Umbilical cord (tissue), 2 donors: ENCODE results near the gene BSN. TPM values are rescaled to one million over a fixed set of nuclear protein-coding genes. Genes with fewer than 3 reads are reported as not detected.

Experiments
- DNase-seq: peaks from one replicate; pipeline ENCODE4 v3.0.0-alpha.2; 2015; ENCODE audit warnings: low spot score
- total RNA-seq: library from RNA; depleted of rRNA; stranded (reverse); fragments of >200 nt; gene quantifications from one replicate; pipeline ENCODE4 v1.2.3, GENCODE V29; 2014; ENCODE audit warnings: low replicate concordance; ENCODE audit not compliant: insufficient read depth

The BSN gene, protein sequence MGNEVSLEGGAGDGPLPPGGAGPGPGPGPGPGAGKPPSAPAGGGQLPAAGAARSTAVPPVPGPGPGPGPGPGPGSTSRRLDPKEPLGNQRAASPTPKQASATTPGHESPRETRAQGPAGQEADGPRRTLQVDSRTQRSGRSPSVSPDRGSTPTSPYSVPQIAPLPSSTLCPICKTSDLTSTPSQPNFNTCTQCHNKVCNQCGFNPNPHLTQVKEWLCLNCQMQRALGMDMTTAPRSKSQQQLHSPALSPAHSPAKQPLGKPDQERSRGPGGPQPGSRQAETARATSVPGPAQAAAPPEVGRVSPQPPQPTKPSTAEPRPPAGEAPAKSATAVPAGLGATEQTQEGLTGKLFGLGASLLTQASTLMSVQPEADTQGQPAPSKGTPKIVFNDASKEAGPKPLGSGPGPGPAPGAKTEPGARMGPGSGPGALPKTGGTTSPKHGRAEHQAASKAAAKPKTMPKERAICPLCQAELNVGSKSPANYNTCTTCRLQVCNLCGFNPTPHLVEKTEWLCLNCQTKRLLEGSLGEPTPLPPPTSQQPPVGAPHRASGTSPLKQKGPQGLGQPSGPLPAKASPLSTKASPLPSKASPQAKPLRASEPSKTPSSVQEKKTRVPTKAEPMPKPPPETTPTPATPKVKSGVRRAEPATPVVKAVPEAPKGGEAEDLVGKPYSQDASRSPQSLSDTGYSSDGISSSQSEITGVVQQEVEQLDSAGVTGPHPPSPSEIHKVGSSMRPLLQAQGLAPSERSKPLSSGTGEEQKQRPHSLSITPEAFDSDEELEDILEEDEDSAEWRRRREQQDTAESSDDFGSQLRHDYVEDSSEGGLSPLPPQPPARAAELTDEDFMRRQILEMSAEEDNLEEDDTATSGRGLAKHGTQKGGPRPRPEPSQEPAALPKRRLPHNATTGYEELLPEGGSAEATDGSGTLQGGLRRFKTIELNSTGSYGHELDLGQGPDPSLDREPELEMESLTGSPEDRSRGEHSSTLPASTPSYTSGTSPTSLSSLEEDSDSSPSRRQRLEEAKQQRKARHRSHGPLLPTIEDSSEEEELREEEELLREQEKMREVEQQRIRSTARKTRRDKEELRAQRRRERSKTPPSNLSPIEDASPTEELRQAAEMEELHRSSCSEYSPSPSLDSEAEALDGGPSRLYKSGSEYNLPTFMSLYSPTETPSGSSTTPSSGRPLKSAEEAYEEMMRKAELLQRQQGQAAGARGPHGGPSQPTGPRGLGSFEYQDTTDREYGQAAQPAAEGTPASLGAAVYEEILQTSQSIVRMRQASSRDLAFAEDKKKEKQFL (N-terminal part only)
- total RNA-seq, result 0.96 TPM

DNA sequence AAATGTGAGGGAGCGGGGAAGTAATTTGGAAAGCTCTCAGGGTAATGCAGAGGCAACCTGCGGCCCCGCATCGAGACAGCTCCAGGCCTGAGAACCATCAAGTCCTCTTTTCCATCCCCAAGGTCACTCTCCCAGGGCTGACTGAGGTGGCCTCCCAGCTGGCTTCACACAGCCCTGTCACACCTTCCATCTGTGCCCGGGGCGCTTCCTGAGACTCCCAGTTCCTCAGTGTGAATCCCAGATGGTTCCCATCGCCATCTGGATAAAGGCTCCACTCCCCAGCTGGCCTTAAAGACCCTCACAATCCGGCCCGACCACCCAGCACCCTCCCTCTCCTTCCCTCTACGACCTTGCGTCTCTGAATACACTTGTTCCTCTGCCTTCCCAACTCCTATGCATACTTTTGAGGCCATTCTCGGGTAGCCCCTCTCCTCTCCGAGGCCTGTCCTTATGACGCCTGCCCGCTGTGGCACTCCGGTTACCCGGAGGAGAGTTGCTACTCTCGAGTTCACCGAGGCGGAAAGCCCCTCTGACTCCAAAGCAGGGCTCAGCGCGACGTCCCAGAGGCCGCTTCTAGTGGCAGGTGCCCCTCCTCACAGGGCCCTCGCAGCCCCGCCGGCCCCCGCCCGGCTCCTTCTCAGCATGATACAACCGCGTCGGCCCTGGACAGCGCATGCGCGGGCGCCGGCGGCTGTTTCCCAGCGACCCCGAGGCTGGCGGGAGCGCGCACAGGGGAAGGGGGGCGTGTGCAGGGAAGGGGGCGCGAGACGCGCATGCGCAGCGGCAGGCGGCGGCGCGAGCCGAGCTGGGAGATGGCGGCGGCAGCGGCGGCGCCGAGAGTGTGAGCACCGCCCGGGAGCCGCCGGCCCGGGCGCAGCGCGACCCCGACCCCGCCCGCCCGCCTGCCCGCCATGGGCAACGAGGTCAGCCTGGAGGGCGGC lies at the start of gene BSN:
Gene BSN (plus strand): TSS at position 786 of the 941 bp plus-strand sequence. CDS start 126 bp downstream, at position 912.
- peak; percentile 95 for DNase-seq

DNA sequence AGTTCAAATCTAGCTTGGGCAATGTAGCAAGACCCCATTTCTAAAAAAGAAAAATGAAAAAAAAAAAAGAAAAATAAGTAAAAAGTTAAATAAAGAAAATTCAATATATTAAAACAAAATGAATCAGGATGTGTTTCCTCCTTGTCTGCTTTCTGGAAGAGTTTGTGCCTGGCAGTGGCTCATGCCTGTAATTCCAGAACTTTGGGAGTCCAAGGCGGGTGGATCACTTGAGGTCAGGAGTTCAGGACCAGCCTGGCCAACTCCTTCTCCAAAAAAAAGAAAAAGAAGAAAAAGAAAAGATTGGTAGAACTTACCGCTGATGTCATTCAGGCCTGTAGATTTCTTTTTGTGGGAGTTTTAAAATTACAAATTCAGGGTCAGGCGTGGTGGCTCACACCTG lies 47.4 kb upstream of the BSN start:
- peak; percentile 56 for DNase-seq

DNA sequence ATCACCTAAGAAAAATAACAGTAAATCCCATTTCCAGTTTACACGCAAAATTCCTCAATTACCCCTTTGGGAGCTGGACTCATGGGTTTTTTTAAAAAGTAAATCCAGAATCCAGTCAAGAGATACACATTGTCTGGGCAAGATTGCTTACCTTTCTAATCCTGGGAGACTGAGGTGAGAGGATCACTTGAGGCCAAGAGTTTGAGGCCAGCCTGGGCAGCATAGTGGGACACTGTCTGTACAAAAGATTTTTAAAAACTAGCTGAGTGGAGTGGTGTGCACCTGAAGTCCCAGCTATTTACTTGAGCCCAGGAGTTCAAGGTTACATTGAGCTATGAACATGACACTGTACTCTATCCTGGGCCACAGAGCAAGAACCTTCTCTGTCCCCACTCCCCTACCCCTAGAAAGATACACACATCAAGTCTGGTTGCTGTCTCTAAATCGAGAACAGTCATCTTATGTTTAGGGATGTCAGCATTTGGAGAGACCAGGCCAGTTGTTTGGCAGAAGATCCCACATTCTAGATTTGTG lies 45.2 kb upstream of the BSN start:
- DNase-seq, result no peak

DNA sequence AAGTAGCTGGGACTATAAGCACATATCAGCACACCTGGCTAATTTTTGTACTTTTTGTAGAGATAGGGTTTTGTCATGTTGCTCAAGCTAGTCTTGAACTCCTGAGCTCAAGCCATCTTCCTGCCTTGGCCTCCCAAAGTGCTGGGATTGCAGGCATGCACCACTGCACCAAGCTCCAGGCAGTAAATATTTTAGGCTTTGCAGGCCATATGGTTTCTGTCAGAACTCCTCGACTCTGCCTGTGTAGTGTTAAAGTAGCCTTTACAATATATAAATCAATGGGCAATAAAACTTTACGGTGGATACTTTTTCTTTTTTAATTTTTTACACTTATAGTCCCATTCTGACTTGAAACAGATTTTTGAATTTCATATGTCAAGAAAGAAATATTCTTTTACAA lies 42.6 kb upstream of the BSN start:
- peak; percentile 85 for DNase-seq

DNA sequence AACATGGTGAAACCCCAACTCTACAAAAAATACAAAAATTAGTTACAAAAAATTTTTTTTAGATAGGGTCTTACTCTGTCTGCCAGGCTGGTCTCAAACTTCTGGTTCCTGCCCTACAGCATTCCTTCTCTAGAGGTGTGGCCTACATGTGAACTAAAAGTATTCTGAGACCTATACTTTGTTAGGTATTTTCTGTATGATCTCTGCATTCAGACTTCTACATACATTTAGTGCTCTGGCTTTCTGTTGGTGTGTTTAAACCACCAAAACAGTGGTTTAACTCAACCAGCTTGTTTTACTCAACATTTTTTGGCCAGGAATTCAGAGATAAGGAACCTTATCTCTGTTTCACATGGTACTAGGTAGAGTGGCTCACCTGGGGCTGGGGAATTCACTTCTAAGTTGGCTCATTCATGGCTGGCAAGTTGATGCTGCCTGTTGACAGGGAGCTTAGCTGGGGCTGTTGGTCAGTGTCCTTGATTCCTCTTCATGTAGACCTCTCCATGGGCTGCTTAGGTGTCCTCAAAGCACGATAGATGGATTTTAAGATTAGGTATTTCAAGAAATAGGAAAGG lies 41.4 kb upstream of the BSN start:
- DNase-seq, result peak; percentile 49

DNA sequence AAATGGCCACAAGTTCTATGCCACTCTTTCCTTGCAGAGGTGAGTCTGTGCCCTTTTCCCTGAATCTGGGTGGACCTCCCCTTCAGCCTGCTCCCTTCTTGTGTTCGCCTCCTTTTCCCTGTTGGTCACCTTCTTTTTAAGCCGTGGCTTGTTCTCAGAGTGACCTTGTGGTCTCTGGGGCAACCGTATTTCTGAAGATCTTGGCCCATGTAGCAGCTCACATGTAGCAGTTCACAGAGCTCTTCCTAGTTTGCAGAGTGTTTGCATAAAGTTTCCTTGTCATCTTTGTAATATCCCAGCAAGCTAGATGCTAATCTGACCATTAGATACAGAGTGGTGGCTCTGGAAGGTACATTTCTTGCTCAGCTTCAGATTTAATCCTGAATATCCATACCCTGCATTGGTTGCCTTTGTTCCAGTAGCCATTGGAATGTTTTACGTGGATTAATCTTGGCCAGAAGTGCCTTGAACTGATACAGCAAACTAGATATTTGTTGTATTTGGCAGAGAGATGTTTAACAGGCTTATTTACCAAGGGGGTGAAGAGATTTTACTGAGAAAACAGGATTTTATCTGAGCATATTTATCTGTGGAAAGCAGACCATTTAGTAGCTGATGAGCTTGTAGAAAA lies 40.7 kb upstream of the BSN start:
- peak; percentile 89 for DNase-seq

DNA sequence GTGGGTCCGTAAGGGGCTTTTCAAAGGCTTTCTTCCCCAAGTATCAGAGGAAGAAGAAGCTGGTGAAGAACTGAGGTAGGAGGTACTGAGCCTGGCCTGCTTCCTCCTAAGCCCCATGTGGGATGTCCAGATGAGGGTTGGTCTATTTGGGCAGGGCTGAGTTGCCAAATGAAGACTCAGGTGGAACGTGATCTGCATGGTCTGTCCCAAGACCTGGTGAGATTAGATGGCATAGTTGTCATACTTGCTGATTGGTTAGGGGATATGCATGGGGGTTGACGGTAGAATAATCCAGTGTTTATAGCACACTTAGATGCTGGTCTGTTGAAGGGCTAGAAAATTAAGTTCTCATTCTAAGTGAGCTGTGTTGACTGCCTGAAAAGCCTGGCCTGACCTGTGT lies 36.3 kb upstream of the BSN start:
- DNase-seq, result no peak

DNA sequence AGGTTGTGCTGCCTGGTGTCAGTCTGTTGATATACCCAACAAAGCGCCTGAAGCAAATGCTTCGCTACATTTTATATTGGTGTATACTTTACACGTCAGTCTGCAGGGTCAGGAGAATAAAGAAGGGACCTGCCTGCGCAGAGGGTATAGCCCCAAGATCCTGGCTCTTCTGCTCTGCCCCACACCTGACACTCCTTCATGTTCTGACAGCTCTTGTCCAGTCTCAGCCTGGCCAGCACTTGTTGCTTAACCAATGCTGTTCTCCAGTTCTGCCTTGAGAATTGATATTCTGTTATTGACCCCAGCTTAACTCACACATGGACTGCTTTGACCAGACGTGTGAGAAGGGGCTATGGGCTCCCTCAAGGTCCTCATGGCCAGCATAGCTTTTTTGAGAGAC lies 35.8 kb upstream of the BSN start:
- no peak for DNase-seq

DNA sequence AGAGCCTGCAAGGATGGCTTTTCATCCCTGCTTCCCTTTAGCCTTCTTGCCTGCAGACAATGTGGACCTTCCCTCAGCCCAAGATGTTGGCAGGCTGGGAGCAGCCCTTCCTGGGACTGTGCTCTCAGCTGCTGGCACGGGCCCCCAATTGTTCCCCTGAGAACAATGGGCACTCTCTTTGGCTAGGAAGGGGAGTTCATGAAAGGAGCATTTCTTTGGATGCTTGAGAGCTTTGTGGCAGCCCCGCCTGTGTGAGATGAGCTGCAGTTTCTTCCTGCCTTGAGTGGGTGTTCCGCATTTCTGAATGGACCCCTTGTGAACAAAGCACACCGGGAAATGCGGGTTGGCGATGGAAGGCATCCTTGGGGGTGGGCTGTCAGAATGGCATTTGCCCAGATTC lies 35.0 kb upstream of the BSN start:
- DNase-seq, result no peak

DNA sequence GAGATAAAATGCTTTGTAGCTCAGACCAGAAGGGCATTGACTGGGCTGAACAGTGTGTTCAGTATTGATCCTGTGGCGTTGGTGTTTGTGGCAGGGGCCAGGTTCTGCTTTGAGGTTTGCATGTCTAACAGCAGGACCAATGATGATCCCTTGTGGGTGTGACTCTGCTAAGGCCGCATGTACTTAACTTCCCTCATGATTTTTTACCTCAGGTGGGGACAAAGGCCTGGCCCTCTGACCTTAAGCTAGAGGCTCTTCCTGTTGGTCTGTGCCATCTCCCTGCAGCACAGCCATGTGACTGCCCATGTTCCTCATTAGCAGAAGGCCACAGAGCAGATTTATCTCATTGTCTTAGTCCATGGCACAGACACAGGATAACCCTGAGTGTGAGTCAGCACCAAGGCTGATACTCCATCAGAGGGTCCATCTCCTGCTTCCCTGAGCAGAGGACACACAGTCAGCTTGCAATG lies 34.3 kb upstream of the BSN start:
- no peak for DNase-seq

DNA sequence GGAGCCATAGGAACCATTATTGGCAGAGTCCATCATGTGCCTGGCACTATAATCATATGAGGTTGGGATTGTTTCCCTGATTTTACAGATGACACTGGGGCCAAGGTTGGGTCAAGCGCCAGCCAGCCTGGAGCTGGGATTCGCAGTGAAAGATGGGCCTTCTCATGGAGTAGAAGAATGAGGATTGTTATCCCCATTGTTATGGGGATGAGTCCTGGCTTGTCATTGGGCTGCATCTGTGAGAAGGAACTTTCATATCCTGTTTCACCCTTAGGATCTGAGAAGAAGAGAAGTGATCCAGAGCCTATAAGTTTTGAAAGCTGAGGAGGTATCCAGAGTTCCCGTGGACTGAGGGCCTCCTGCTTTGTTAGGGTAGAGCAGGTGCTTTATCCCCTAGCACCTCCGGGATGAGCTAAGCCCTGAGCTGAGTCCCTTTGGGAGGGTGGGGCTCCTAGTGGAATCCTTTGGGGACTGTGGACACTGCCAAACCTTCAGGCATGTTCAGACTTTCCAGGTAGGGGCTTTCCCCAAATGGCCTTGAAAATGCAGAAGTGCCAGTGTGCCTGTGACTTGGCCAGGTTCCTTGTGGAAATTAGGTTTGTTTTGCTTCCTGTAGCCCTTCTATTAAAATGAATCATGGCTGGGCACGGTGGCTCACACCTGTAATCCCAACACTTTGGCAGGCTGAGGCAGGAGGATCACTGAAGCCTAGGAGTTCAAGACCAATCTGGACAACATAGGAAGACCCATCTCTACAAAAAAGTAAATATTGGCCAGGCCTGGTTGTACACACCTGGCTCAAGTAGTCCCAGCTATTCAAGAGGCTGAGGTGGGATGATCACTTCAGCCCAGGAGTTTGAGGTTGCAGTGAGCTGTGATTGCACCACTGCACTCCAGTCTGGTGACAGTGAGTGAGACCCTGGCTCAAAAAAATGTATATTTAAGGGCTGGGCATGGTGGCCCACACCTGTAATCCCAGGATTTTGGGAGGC lies 30.2 kb upstream of the BSN start:
- DNase-seq, result no peak

DNA sequence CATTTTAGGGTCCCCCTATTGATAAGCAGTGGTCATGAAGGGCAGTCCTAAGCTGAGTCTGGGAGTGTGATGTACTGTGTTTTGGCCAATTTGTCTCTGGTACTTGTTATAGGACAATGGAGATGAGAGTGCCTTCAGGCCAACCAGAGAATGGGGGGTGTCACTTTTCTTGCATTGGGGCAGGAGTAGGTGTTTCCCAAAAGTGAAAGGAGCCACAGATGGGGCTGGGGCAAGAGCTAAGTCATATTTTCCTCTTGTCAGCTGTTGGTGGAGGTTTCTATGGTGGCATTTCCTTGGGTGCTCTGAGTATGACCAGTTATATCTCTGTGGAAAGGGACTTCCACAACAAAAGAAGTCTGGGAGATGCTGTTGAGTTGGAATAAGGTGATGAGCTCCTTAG lies 24.7 kb upstream of the BSN start:
- no peak for DNase-seq

DNA sequence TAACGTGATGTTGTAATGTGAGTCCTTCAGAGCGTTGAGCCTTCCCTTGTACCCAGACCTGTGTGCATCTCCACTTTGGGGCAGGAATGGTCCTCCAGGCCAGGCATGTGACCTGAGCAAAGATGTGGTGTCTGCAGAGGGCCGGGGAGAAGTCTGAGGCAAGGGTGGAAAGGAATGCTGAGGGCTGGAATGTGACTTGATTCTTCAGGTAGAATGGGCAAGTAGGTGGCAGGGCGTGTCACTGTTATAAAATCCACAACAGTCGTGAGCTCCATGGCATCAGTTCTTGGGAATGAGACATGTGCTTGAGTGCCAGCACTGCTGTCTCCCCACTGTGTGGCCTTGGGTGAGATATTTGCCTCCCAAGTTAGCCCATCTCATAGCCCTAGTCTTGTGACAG lies 24.0 kb upstream of the BSN start:
- DNase-seq, result no peak

DNA sequence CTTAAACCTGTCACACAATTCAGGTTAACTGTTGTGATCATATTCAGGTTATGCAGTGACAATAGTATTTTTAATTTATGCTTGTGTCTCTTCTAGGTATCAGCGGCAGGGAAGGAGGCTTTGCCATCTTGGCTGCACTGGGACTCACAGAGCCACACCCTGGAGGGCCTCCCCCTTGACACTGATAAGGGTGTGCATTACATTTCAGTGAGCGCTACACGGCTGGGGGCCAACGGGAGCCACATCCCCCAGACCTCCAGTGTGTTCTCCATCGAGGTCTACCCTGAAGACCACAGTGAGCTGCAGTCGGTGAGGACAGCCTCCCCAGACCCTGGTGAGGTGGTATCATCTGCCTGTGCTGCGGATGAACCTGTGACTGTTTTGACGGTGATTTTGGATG lies 23.6 kb upstream of the BSN start:
- DNase-seq, result no peak

DNA sequence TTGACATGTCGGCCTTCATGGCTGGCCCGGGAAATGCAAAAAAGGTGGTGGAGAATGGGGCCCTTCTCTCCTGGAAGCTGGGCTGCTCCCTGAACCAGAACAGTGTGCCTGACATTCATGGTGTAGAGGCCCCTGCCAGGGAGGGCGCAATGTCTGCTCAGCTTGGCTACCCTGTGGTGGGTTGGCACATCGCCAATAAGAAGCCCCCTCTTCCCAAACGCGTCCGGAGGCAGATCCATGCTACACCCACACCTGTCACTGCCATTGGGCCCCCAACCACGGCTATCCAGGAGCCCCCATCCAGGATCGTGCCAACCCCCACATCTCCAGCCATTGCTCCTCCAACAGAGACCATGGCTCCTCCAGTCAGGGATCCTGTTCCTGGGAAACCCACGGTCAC lies 23.1 kb upstream of the BSN start:
- DNase-seq, result no peak

DNA sequence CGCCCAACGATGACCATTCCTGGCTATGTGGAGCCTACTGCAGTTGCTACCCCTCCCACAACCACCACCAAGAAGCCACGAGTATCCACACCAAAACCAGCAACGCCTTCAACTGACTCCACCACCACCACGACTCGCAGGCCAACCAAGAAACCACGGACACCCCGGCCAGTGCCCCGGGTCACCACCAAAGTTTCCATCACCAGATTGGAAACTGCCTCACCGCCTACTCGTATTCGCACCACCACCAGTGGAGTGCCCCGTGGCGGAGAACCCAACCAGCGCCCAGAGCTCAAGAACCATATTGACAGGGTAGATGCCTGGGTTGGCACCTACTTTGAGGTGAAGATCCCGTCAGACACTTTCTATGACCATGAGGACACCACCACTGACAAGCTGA lies 22.6 kb upstream of the BSN start:
- DNase-seq, result no peak

DNA sequence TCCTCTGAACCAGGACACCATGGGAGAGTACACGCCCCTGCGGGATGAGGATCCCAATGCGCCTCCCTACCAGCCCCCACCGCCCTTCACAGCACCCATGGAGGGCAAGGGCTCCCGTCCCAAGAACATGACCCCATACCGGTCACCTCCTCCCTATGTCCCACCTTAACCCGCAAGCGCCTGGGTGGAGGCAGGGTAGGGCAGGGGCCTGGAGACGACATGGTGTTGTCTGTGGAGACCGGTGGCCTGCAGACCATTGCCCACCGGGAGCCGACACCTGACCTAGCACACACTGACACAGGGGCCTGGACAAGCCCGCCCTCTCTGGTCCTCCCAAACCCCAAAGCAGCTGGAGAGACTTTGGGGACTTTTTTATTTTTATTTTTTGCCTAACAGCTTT lies 21.2 kb upstream of the BSN start:
- DNase-seq, result no peak

DNA sequence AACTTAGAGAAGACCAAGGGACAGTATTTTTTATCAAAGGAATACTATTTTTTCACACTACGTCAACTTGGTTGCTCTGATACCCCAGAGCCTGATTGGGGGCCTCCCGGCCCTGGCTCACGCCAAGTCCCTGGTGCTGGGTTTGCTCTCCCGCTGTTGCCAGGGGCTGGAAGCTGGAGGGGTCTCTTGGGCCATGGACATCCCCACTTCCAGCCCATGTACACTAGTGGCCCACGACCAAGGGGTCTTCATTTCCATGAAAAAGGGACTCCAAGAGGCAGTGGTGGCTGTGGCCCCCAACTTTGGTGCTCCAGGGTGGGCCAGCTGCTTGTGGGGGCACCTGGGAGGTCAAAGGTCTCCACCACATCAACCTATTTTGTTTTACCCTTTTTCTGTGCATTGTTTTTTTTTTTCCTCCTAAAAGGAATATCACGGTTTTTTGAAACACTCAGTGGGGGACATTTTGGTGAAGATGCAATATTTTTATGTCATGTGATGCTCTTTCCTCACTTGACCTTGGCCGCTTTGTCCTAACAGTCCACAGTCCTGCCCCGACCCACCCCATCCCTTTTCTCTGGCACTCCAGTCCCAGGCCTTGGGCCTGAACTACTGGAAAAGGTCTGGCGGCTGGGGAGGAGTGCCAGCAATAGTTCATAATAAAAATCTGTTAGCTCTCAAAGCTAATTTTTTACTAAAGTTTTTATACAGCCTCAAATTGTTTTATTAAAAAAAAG lies 20.3 kb upstream of the BSN start:
- no peak for DNase-seq
